Colonic mucosa (tissue), 4 donors: ENCODE results near the gene MTFP1. TPM values are rescaled to one million over a fixed set of nuclear protein-coding genes. Genes with fewer than 3 reads are reported as not detected.

Experiments
- DNase-seq: peaks from one replicate; pipeline ENCODE4 v3.0.0-alpha.2; 2020
- H3K27ac ChIP-seq: fragments of 200-600 bp; one replicate; pipeline ENCODE4 v1.8.0; 2021
- H3K27me3 ChIP-seq: fragments of 200-600 bp; one replicate; pipeline ENCODE4 v1.8.0; 2021
- H3K36me3 ChIP-seq: fragments of 200-600 bp; one replicate; pipeline ENCODE4 v1.8.0; 2021
- H3K4me1 ChIP-seq: fragments of 200-600 bp; one replicate; pipeline ENCODE4 v1.8.0; 2021; ENCODE audit warnings: mild to moderate bottlenecking
- H3K4me3 ChIP-seq: fragments of 200-600 bp; one replicate; pipeline ENCODE4 v1.8.0; 2021
- H3K9ac ChIP-seq, 2 donors: one replicate each; pipeline ENCODE4 v1.7.0; 2013; ENCODE audit warnings: control low read depth in 2 of 2, low read depth in 2 of 2, low read length in 2 of 2
- H3K9me3 ChIP-seq: fragments of 200-600 bp; one replicate; pipeline ENCODE4 v1.8.0; 2021
- intact Hi-C: fragments of 100-400 bp; cut with DNase I; formaldehyde crosslinking; loops from one replicate; pipeline ENCODE4 v1.14.1; 2022
- total RNA-seq, 2 donors: library from RNA; stranded (reverse); fragmentation: NEBNext Ultra II Directional in 1 of 2; extraction: Animal tissue kit (Norgen Biotek cat#: 25700) in 1 of 2; gene quantifications; one replicate each; pipeline ENCODE4 v1.2.1, GENCODE V29; 2021
- TF ChIP-seq, protein P1 (sequence below): fragments of 200-600 bp; IDR thresholded peaks from one replicate; pipeline ENCODE4 v1.8.0; 2022; ENCODE audit warnings: antibody characterized with exemption, mild to moderate bottlenecking
- donor health status: healthy.
- donor health status: DM: no; HTN: no; CAD: no.
- donor health status: DM: no; HTN: no; CAD: no.

MTFP1 gene, protein sequence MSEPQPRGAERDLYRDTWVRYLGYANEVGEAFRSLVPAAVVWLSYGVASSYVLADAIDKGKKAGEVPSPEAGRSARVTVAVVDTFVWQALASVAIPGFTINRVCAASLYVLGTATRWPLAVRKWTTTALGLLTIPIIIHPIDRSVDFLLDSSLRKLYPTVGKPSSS
- 10 to 100 TPM; 39.7 to 55.1 TPM for total RNA-seq

GRCh38 chr22:30425616-30426387 lies at the start of gene MTFP1:
Gene MTFP1 (plus strand): TSS chr22:30425768. CDS start chr22:30425880, 112 bp downstream.
- Histone ChIP-seq H3K27me3 (no peaks in the 10 kb centered on the region), H3K27ac (peak within 1 kb of the TSS; percentile 94), H3K4me3 (peak within 1 kb of the TSS; percentile 64), H3K4me1 (peaks cover 22% of the 10 kb centered on the region), H3K9me3 (no peaks in the 10 kb centered on the region), H3K9ac (peak within 1 kb of the TSS; percentile 79 to 89), H3K36me3 (no peaks in the 10 kb centered on the region)
- TF ChIP-seq, protein P1, sequence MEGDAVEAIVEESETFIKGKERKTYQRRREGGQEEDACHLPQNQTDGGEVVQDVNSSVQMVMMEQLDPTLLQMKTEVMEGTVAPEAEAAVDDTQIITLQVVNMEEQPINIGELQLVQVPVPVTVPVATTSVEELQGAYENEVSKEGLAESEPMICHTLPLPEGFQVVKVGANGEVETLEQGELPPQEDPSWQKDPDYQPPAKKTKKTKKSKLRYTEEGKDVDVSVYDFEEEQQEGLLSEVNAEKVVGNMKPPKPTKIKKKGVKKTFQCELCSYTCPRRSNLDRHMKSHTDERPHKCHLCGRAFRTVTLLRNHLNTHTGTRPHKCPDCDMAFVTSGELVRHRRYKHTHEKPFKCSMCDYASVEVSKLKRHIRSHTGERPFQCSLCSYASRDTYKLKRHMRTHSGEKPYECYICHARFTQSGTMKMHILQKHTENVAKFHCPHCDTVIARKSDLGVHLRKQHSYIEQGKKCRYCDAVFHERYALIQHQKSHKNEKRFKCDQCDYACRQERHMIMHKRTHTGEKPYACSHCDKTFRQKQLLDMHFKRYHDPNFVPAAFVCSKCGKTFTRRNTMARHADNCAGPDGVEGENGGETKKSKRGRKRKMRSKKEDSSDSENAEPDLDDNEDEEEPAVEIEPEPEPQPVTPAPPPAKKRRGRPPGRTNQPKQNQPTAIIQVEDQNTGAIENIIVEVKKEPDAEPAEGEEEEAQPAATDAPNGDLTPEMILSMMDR, result no peak
- peak; percentile 74 for DNase-seq
- intact Hi-C loops, result loop anchor here (5.0 kb wide), 1 partner anchor 34 kb away; no protein-coding TSS in a partner anchor

DNA sequence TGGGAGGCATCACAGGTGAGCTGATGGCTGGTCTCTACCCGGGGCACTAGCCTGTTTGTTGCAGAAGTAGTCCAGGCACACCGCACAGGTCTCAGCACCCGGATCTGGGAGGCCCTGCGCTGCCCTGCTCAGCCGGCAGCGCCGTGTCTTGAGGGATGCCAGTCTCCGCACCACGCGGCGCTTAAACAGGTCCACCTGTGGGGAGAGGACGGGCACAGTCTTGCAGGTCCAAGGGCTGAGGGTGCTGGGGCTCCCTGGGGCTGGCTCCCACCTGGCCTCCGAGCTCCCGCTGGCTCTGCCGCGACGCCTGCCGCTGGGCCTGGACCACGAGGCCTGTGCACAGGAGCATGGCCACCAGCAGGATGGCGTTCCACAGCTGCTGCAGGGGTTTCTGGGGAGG lies 45.6 kb upstream of the MTFP1 start:
- Histone ChIP-seq H3K9ac (no peak overlapping the region), H3K36me3 (no peaks in the 10 kb centered on the region), H3K9me3 (no peaks in the 10 kb centered on the region), H3K27ac (no peak overlapping the region), H3K4me1 (no peaks in the 10 kb centered on the region), H3K27me3 (no peaks in the 10 kb centered on the region), H3K4me3 (no peak overlapping the region)
- TF ChIP-seq, protein P1, result no peak
- DNase-seq, result no peak
- intact Hi-C loops, result no loop called here

DNA sequence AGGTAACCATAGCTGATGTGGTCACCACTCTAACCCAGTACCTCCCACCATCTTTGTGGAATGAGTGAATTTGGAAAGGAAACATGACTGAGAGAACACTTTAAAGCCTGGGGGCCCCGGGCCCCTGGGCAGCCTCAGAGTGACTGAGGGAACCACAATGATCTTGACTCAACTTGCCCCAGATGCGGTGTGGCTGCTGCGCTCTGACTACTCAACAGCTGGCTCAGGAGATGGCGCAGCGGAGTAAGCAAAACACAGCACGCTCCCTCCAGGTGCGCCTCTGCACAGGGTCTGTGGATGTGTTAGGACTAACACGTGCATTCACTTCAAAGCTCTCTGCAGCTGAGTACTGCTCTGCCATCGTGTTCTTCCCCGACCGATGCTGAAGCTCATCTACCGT lies 44.3 kb upstream of the MTFP1 start:
- Histone ChIP-seq H3K27me3 (no peaks in the 10 kb centered on the region), H3K36me3 (no peaks in the 10 kb centered on the region), H3K4me3 (no peak overlapping the region), H3K27ac (no peak overlapping the region), H3K9me3 (no peaks in the 10 kb centered on the region), H3K9ac (no peak overlapping the region), H3K4me1 (peaks cover 1% of the 10 kb centered on the region)
- TF ChIP-seq, protein P1, result no peak
- intact Hi-C loops, result no loop called here
- DNase-seq, result no peak

GRCh38 chr22:30382340-30382739 lies 43.2 kb upstream of the MTFP1 start:
- H3K27ac ChIP-seq, result no peak overlapping the region
- no peaks in the 10 kb centered on the region for H3K9me3 ChIP-seq
- no peaks in the 10 kb centered on the region for H3K36me3 ChIP-seq
- no peaks in the 10 kb centered on the region for H3K27me3 ChIP-seq
- TF ChIP-seq, protein P1, result no peak
- no peak overlapping the region for H3K4me3 ChIP-seq
- no peak overlapping the region for H3K9ac ChIP-seq
- DNase-seq, result no peak
- peaks cover 5% of the 10 kb centered on the region for H3K4me1 ChIP-seq
- intact Hi-C loops, result no loop called here

- Histone ChIP-seq H3K27ac (no peak overlapping the region), H3K9me3 (no peaks in the 10 kb centered on the region), H3K4me3 (no peak overlapping the region), H3K36me3 (no peaks in the 10 kb centered on the region), H3K4me1 (peaks cover 5% of the 10 kb centered on the region), H3K27me3 (no peaks in the 10 kb centered on the region), H3K9ac (no peak overlapping the region)
- DNase-seq, result no peak
- TF ChIP-seq, protein P1, result no peak
- intact Hi-C loops, result no loop called here
Observed at GRCh38 chr22:30383061-30383460, 42.5 kb upstream of the MTFP1 start.
